ENCODE results near the gene DLGAP1.

Gene DLGAP1

DNA sequence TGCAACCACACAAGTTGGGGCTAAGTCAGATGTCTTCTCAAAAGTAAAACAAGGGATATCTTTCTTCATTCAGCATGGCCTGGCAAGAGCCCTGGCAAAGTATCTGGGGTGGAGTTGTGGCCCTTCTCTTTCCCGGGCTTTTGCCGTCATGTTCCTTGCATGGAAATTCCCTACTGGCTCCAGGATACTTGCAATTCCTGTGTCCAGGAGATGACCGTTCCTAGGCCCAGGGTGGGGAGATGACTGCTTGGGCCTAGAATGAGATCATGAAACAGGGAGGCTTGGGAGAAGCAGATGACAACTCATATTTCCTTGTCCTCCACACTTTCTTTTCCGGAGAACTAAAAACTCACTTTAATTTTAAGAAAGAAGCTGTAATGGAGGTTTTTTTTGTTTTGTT is 944.2 kb downstream of the DLGAP1 start:
- no peak for DNase-seq

GRCh38 chr18:3510024-3510423 is 945.1 kb downstream of the DLGAP1 start:
- DNase-seq: no peak

- DNase-seq: no peak
Measured at GRCh38 chr18:3508576-3509549, 946.2 kb downstream of the DLGAP1 start.

- DNase-seq: no peak
Measured at GRCh38 chr18:3504637-3505036, 950.5 kb downstream of the DLGAP1 start.

DNA sequence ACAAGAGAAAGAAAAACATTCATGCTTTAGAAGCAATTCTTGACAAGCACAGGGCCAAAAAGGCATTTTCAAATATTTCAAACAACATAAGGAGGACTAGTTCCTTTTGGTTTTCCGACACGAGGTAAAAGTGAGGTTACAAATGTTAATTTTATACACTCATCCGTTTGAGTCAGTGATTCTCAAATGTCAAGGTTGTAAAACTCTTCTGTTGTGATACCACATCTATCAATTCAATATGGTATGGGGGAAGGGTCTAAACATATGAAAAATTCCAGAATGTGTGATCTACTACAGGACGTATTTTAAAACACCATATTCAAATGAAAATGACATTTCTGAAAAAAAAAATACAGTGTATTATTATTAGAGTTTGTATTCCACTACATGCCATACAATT is 952.5 kb downstream of the DLGAP1 start:
- no peak for DNase-seq

DNA sequence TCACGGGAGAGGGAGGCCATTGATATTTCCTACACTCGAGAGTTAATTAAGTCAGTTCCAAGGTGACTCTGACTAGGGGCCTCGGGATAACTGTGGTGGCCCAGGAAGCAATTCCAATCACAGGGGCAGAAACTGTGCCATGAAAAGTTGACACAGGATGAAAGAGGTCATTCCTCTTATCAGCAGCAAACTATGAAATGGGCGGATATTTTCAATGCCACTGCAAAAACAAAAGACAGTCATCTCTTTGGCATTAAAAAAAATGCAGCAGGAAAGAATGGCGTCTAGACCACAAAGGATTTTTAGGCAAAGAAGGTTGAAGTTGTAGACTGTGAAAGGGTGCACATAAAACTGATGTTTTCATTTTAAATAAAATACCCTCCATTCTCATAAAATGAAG is 955.1 kb downstream of the DLGAP1 start:
- DNase-seq: no peak

GRCh38 chr18:3499501-3499900 is 955.6 kb downstream of the DLGAP1 start:
- DNase-seq: no peak

- DNase-seq: peak; percentile 65
Measured at GRCh38 chr18:3498698-3499471, 956.2 kb downstream of the DLGAP1 start.

GRCh38 chr18:3495691-3496430 is 959.2 kb downstream of the DLGAP1 start:
- DNase-seq: no peak

DNA sequence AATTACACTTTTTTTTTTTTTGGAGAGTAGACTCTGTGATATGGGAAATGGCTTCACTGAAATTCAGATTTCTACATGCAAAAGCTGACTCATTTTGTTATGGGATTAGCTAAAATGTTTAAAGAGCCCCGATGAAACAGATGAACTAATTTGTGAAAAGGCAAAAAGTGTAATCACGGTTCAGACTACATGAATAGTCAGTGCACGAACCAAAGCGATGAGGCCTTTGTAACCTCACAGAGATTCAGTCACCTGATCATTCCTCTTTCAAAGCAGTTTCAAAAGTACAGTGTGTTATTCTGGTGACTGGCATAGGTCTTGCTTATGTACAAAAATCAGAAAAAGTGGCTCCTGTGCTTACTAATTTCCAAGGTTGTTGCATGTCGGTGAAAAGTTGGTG is 960.5 kb downstream of the DLGAP1 start:
- DNase-seq: no peak

DNA sequence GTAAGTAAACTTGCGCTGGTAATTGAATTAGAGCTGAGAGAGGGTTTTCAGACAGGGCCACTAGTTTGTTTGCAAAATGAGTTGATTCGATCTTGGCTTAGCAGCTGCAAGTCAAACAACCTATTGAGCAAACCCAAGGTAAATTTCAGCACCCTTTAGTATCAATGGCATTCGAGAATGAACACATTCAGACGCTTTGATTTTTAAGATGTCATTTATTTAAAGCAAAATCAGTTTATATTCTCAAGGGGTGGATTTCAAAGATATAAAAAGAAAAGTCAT is 960.9 kb downstream of the DLGAP1 start:
- DNase-seq: no peak

DNA sequence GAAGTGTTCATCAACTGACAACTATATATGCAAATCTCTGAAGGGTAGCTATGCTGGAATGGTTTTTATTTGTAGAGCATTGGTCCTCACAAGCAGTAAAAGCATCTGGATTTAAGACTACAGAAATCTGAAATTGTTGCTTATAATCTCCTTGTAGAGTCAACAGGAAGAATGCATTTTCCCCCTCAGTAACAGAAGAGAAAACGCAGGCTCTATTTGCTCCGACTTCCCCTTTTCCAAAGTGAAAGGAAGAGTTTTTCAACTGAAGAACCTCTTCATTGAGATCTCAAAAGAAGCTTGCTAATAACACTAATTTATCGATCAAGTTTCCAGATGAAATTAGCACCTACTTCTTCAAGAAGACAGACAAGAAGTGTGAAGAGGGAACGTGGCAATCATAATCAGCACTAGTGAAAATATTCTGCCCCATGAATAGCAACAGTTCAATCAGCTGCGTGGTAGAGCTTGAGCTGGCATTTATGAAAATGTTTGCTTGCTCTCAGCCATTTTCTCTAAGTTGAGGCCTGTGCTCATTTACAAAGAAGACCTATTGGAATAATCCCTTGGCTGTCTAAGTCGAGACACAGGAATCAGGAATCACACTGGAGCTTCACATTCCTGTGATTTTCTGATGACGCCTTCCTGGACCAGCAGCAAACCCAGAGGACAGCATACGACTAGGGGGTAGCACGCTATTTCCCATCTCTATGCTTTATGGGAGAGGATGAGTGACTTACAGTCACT is 961.4 kb downstream of the DLGAP1 start:
- no peak for DNase-seq

- DNase-seq: no peak
Measured at GRCh38 chr18:3492721-3493120, 962.4 kb downstream of the DLGAP1 start.

DNA sequence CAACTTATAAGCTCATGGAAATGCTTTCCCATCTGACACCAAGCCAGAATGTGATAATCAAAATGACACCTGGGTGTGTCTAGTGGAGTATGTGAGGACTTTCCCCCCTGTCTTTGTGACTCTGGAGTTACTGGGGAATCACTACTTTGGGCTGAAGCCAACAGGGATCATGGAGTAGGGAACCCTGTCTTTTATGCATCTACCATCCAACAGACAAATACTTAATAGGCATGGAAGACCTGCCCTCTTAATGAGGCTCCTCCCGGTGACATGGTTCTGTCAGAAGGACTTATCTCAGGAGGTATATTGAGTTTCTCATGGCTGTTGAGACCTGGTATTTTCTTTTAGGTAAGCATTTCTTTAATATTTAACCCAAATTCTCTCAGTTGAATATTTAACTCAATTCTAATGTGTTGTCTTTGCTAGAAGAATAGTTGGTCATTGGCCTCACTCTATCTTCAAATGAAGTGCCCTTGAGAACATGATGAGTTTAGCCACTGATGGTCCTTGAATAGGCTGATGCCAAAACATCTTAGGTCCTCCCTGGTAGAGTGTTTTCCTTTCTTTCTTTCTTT is 963.0 kb downstream of the DLGAP1 start:
- DNase-seq: no peak

GRCh38 chr18:3489462-3489861 is 965.6 kb downstream of the DLGAP1 start:
- no peak for DNase-seq

GRCh38 chr18:3486512-3486911 is 968.6 kb downstream of the DLGAP1 start:
- DNase-seq: no peak

DNA sequence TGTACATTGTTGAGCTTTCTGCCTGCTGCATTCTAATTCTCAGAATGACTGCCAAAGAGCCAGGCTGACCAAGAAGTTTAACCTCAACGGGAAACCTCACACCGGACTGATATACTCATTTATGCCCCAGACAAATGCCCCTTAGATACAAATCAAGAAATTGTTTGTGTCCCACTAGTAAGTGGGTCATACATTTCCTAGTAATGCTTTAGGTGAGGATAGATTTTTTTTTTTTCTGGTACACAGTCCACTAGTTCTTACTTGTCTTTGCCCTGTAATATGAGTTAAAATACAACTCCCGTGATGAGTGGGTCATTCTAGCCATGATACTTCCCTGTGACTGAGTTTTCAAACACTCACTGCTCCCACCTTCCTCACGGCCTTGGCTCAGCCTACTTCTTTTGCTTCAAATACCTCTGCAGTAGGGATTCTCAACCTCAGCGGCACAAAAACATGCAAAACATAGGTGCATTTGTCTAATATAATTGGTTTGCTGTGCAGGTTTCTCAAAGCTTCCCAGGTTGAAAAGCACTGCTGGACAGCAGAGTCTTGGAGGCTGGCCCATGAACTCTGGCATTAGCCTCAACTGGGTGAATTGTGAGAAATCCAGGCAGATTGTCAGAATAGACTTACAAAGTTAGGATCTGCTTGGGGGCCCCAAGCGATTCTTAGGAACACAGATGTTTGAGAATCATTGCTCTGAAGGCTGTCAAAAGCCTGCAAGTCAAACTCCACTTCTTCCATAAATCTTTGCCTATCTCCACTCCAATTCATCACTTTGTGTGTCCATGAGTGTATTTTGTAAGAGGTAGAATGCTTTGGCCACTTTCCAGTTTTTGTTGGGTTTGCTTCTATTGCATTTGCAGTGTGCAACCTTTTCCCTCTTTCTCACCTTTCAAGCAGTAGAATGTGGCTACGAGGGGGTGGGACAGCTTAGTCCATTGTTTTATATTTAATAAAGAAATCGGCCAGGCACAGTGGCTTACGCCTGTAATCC is 969.7 kb downstream of the DLGAP1 start:
- DNase-seq: no peak

DNA sequence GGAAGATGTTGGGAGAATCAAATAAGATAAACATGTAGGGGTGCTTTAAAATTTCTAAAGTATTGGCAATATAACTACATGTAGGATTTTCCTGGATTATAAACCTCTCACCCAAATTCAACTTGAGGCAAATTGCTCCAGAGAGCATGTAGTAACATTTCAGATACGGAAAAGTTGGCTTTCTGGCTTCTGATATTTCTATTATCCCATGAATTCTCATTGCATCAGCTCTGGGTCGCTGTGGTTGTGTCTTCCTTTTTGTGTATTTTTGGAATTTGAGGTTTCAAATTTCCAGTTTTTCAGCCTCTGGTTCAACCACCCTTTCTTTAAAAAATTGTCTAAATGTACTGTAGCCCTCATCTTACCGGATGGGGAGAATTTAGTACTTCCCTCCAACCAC is 972.8 kb downstream of the DLGAP1 start:
- no peak for DNase-seq

DNA sequence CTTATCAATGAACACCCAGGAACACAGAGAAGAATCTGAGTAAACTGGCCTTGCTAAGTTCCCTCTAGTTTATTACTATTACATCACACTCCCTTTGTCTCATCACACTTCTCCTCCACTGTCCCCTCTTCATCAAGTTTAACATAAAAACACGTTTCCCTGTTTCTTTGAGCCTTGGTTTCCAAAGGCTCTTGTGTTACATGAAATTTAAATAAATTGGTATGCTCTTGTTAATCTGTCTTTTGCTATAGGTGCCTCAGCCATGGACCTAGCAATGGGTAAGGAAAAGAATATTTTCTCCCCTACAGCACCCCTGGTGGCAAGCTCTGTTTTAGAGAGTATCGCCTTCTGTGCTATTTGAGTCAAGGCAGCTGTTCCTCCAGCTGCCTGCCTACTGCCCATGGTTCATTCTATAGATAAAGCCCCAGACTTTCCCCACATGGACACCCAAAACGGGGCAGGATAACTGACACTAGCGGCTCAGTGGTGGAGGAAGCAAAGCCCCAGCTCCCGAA is 973.4 kb downstream of the DLGAP1 start:
- DNase-seq: no peak

DNA sequence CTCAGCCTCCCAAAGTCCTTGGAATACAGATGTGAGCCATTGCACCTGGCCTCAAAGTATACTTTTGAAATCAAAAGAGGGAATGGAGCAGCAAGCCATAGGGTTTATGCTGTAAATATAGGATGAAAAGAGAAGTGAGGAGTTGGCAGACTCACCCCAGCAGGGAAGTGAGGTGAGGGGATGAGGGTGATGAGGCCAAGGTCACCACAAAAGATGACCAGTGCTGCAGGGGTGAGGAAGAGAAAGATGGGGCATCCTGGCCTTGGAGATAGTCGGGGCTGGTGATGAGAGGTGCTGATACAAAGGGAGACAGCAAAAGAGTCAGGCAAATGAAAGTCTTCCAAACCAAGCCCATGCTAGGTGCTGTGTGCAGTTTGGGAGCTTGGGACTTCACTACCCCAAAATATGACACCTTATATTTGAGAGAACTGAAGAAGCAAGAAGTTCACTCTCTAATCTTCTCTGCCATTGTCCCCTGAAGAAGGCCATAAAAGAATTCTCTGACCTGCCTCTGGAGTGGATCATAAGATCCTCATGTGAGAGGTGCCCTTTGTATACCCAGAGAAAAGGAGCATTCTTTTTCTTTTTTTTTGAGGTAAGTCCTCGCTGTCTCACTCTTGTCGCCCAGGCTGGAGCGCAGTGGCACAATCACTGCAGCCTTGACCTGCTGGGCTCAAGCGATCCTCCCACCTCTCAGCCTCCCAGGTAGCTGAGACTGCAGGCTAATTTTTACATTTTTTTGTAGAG is 974.1 kb downstream of the DLGAP1 start:
- DNase-seq: no peak

Data from activated effector memory CD4-positive, alpha-beta T cell treated with anti-CD3 and anti-CD28 coated beads, Interleukin-2, amount 50 U/mL, for 16 hours (primary cell).